ENCODE measurements around the gene CHAF1B. TPM values are rescaled to one million over a fixed set of nuclear protein-coding genes. Genes with fewer than 3 reads are reported as not detected.
"Not testable (repeated sequence)": the region's sequence is repeated elsewhere in the genome, so short reads cannot be mapped to it uniquely, and the experiment has no call there.

The CHAF1B gene
- polyA plus RNA-seq, 3 donors: 0.65 to 1.5 (median 0.79) TPM

- 88 to 96% (median 92%) methylated on average over 10 of the region's 10 CpGs for WGBS, 3 donors
- H3K27ac ChIP-seq (ENCODE audit: low read depth, low read length): not testable (repeated sequence)
Observed at GRCh38 chr21:36382722-36383121, 2.5 kb upstream of the CHAF1B start.

GRCh38 chr21:36384885-36385232 lies 333 bp upstream of the CHAF1B start:
- H3K27ac ChIP-seq (ENCODE audit: low read depth, low read length): no peak overlapping the region
- WGBS, 3 donors: 35 to 37% (median 37%) methylated on average over 8 of the region's 8 CpGs

DNA sequence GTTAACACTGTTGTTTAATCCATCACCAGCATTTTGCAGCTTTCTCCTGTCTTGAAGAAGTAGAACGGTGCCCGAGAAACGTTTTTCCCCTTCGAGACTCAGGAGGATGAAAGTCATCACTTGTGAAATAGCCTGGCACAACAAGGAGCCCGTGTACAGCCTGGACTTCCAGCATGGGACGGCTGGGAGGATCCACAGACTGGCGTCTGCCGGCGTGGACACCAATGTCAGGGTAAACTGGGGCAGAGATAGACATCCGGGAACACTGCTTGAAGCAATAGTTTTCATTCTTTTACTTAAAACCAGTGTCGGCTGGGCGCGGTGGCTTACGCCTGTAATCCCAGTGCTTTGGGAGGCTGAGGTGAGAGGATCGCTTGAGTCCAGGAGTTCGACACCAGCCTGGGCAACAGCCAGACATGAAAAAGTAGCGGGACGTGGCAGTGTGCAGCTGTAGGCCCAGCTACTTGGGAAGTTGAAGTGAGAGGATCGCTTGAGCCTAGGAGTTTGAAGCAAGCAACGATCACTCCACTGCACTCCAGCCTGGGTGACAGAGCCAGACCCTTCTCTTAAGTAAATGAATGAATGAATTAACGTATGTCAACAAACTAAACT lies 945 bp downstream of the CHAF1B start:
- 73 to 77% (median 74%) methylated on average over 21 of the region's 21 CpGs for WGBS, 3 donors
- no peak overlapping the region for H3K27ac ChIP-seq (ENCODE audit: low read depth, low read length)

GRCh38 chr21:36388096-36388495 lies 2.9 kb downstream of the CHAF1B start:
- H3K27ac ChIP-seq (ENCODE audit: low read depth, low read length): no peak overlapping the region
- 94 to 95% (median 94%) methylated on average over 6 of the region's 6 CpGs for WGBS, 3 donors

DNA sequence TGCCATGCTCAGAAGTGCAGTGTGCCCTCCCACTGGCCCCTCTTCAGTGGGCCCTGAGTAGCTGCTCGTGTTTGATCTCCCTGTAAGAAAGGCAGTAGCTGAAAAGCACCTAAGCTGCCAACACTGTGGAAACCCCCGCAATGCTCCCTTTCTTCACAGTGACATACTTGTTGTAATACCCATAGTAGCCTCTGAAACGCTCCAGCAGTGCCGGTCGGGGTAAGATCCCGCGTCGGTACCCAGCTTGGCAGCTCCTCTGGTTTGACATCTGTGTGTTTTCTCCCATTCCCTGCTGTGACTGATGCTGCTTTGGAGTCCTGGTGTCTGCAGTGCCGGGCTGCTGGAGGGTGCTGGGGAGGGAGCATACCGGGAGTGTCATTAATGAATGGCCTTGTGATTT lies 3.6 kb downstream of the CHAF1B start:
- no peak overlapping the region for H3K27ac ChIP-seq (ENCODE audit: low read depth, low read length)
- WGBS, 3 donors: 60 to 86% (median 85%) methylated on average over 10 of the region's 10 CpGs

DNA sequence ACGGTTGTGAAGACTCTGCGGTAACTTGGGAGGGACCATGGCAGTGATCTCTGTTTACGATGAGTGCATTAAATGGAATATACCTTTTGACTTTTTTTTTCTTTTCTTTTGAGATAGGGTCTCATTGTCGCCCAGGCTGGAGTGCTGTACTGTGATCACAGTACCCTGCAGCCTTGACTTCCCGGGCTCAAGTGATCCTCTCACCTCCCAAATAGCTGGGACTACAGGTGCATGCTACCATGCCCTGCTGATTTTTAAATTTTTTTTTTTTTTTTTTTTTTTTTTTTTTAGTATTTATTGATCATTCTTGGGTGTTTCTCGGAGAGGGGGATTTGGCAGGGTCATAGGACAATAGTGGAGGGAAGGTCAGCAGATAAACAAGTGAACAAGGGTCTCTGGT lies 6.5 kb downstream of the CHAF1B start:
- WGBS, 3 donors: 95 to 97% (median 96%) methylated on average over 5 of the region's 6 CpGs

GRCh38 chr21:36395353-36396111 lies 10.3 kb downstream of the CHAF1B start:
- no peak overlapping the region for H3K27ac ChIP-seq (ENCODE audit: low read depth, low read length)
- WGBS, 3 donors: 90 to 94% (median 93%) methylated on average over 6 of the region's 6 CpGs

More for the DNA sequence above, 6.5 kb downstream of the CHAF1B start:
- not testable (repeated sequence) for H3K27ac ChIP-seq (ENCODE audit: low read depth, low read length)

- H3K27ac ChIP-seq (ENCODE audit: low read depth, low read length): no peak overlapping the region
- WGBS, 3 donors: 84 to 96% (median 89%) methylated on average over 3 of the region's 3 CpGs
Observed at GRCh38 chr21:36396325-36396724, 11.1 kb downstream of the CHAF1B start.

DNA sequence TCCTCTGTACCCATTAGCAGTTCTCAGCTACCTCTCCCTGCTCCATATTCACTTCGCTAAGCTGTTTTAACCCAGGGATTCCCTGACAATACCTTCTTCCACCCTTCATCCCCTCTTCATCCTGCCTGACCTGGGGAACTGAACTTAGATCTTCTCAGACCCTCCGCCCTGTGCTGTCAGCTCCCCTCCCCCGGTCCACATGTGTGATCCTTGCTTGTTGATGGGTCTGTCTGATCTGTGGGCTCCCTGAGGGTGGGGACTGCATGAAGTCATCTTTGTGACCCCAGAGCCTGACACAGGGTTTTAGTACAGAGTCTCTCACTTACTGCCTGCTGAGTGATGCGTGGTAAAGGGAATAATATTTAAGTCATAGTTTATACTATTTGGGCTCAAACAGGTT lies 11.8 kb downstream of the CHAF1B start:
- WGBS, 3 donors: 93 to 97% (median 96%) methylated on average over 4 of the region's 4 CpGs
- H3K27ac ChIP-seq (ENCODE audit: low read depth, low read length): no peak overlapping the region

DNA sequence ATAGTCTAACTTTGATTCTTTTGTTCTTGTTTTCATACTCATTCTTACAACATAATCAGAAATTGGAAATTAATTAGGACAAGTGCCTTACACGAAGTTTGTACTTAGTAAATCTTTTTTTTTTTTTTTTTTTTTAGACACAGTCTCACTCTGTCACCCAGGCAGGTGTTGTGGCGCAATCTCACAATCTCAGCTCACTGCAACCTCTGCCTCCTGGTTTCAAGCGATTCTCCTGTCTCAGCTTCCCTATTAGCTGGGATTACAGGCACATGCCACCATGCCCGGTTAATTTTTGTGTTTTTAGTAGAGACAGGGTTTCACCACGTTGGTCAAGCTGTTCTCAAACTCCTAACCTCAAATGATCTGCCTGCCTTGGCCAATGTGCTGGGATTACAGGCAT lies 12.4 kb downstream of the CHAF1B start:
- WGBS, 3 donors: 83 to 91% (median 88%) methylated on average over 5 of the region's 5 CpGs
- no peak overlapping the region for H3K27ac ChIP-seq (ENCODE audit: low read depth, low read length)

DNA sequence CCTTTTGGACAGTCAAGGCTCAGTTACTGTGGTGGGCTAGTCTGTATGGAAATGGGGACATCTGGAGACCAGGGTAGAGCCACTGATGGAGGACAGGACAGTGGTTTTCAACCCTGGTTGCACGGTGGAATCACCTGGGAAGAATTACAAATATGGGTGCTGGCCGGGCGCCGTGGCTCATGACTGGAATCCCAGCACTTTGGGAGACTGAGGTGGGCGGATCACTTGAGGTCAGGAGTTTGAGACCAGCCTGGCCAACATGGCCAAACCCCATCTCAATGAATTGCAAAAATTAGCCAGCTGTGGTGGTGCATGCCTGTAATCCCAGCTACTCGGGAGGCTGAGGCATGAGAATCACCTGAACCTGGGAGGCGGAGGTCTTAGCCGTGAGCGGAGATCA lies 14.5 kb downstream of the CHAF1B start:
- 96 to 99% (median 96%) methylated on average over 9 of the region's 9 CpGs for WGBS, 3 donors
- not testable (repeated sequence) for H3K27ac ChIP-seq (ENCODE audit: low read depth, low read length)

DNA sequence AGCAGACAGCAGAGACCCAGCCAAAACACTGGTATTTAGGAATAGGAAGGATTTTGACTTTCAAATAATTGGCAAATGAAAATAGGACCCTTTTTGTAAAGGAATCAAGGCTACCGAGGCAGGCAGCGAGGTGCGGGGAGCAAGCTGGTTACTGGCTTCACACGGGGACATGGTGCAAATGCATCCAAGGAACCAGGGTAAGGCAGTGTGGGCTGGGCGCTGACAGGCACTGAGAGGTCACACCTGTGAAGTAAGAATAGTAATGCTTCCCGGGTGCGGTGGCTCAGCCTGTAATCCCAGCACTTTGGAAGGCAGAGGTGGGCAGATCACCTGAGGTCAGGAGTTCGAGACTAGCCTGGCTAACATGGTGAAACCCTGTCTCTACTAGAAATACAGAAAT lies 15.5 kb downstream of the CHAF1B start:
- H3K27ac ChIP-seq (ENCODE audit: low read depth, low read length): no peak overlapping the region
- WGBS, 3 donors: 96 to 97% (median 97%) methylated on average over 8 of the region's 8 CpGs

- H3K27ac ChIP-seq (ENCODE audit: low read depth, low read length): no peak overlapping the region
- WGBS, 3 donors: 37 to 94% (median 92%) methylated on average over 1 of the region's 1 CpG
Observed at GRCh38 chr21:36402339-36402738, 17.1 kb downstream of the CHAF1B start.

GRCh38 chr21:36403713-36404112 lies 18.5 kb downstream of the CHAF1B start:
- 92 to 94% (median 93%) methylated on average over 5 of the region's 5 CpGs for WGBS, 3 donors
- no peak overlapping the region for H3K27ac ChIP-seq (ENCODE audit: low read depth, low read length)

- WGBS, 3 donors: 83 to 86% (median 85%) methylated on average over 6 of the region's 6 CpGs
Observed at GRCh38 chr21:36408568-36408967, 23.4 kb downstream of the CHAF1B start.

DNA sequence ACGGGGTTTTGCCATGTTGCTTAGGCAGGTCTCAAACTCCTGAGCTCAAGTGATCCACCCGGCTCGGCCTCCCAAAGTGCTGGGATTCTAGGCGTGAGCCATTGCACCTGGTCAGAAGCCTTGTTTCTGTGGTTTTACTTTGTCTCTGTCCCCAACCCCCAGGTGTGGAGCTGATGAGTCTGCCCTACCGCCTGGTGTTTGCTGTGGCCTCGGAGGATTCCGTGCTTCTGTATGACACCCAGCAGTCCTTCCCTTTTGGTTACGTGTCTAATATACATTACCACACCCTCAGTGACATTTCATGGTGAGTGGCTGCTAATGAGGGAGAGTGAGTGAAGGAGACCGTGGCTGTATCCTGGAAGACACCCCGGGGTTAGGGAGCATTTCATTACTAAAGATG lies 26.1 kb downstream of the CHAF1B start:
- 95 to 96% (median 95%) methylated on average over 10 of the region's 10 CpGs for WGBS, 3 donors
- no peak overlapping the region for H3K27ac ChIP-seq (ENCODE audit: low read depth, low read length)

More at GRCh38 chr21:36408568-36408967, 23.4 kb downstream of the CHAF1B start:
- H3K27ac ChIP-seq (ENCODE audit: low read depth, low read length): no peak overlapping the region

DNA sequence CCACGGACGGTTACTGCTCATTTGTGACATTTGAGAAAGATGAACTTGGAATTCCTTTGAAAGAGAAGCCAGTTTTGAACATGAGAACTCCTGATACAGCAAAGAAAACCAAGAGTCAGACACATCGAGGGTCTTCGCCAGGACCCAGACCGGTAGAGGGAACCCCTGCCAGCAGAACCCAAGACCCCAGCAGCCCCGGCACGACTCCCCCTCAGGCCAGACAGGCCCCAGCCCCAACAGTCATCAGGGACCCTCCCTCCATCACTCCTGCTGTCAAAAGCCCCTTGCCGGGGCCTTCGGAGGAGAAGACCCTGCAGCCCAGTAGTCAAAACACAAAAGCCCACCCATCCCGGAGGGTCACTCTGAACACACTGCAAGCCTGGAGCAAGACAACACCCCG lies 27.7 kb downstream of the CHAF1B start:
- 87 to 94% (median 91%) methylated on average over 9 to 11 of the region's 11 CpGs for WGBS, 3 donors
- H3K27ac ChIP-seq (ENCODE audit: low read depth, low read length): no peak overlapping the region

DNA sequence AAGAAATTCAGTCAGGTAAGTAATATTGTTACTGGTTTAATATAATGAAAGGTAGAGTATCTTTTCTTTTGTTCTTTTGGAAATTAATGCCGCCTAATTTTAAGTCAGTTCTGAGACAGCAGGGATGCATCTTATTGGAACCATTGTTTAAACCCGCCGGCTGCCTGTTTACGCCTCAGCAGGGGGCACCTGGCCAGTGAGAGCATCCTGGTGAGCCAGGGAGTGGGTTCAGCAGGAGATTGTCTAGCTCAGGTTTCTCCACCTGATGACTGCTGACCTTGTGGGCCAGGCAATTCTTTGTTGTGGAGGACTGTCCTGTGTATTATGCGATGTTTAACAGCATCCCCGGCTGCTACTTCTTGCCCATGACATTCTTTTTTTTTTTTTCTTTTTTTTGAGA lies 30.2 kb downstream of the CHAF1B start:
- WGBS, 3 donors: 91 to 95% (median 92%) methylated on average over 6 of the region's 6 CpGs
- no peak overlapping the region for H3K27ac ChIP-seq (ENCODE audit: low read depth, low read length)

- 85 to 88% (median 86%) methylated on average over 14 of the region's 14 CpGs for WGBS, 3 donors
- H3K27ac ChIP-seq (ENCODE audit: low read depth, low read length): no peak overlapping the region
Observed at GRCh38 chr21:36419241-36419640, 34.0 kb downstream of the CHAF1B start.

DNA sequence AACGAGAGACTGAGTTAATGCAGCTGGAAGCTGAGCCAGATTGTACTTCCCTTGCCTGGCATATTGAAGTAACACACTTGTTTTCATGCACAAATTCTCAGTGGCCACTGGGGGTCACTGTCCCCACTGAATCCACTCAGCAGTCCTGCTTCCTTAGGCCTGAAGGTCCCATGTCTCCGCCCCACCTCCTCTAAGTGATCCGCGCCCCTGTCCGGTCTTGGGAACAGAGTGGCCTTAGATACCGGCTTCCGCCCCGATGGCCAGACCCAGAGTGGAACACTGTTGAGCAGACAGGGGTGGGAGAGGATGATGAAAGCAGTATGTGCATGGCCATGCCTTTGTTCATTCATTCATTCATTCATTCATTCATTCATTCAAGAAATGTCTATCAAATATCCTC lies 34.8 kb downstream of the CHAF1B start:
- no peak overlapping the region for H3K27ac ChIP-seq (ENCODE audit: low read depth, low read length)
- 7 to 16% (median 12%) methylated on average over 8 of the region's 8 CpGs for WGBS, 3 donors
